ENCODE measurements around the gene MED1. TPM values are rescaled to one million over a fixed set of nuclear protein-coding genes. Genes with fewer than 3 reads are reported as not detected.

Gene MED1
- total and polyA plus RNA-seq, 9 of the 15 experiments (the other 6 are each of a cell fraction or from before 2014, with no cell fraction given), result 14.0 to 59.8 (median 46.7) TPM

DNA sequence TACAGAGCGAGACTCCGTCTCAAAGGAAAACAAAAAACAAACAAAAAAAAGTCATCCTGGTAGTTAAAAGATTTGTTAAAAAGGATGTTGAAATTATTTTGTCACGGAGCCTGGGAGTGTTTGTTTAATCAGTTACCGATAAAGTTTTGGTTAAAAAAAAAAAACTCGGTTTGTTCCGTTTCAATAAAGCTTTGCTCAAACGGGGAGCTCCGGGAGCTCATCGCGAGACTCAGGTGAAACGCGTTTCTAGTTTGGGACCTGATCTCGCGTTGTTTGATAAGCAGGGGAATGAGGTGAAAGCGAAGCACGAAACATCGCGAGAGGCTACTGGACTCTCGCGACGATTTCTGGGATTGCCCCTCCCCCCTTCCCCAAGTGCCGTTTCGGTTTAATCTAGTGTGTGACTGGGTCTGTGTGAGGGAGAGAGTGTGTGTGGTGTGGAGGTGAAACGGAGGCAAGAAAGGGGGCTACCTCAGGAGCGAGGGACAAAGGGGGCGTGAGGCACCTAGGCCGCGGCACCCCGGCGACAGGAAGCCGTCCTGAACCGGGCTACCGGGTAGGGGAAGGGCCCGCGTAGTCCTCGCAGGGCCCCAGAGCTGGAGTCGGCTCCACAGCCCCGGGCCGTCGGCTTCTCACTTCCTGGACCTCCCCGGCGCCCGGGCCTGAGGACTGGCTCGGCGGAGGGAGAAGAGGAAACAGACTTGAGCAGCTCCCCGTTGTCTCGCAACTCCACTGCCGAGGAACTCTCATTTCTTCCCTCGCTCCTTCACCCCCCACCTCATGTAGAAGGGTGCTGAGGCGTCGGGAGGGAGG is 10.3 kb upstream of the MED1 start, which contains the start of gene CDK12 (continued):
- TF ChIP-seq, protein P1, sequence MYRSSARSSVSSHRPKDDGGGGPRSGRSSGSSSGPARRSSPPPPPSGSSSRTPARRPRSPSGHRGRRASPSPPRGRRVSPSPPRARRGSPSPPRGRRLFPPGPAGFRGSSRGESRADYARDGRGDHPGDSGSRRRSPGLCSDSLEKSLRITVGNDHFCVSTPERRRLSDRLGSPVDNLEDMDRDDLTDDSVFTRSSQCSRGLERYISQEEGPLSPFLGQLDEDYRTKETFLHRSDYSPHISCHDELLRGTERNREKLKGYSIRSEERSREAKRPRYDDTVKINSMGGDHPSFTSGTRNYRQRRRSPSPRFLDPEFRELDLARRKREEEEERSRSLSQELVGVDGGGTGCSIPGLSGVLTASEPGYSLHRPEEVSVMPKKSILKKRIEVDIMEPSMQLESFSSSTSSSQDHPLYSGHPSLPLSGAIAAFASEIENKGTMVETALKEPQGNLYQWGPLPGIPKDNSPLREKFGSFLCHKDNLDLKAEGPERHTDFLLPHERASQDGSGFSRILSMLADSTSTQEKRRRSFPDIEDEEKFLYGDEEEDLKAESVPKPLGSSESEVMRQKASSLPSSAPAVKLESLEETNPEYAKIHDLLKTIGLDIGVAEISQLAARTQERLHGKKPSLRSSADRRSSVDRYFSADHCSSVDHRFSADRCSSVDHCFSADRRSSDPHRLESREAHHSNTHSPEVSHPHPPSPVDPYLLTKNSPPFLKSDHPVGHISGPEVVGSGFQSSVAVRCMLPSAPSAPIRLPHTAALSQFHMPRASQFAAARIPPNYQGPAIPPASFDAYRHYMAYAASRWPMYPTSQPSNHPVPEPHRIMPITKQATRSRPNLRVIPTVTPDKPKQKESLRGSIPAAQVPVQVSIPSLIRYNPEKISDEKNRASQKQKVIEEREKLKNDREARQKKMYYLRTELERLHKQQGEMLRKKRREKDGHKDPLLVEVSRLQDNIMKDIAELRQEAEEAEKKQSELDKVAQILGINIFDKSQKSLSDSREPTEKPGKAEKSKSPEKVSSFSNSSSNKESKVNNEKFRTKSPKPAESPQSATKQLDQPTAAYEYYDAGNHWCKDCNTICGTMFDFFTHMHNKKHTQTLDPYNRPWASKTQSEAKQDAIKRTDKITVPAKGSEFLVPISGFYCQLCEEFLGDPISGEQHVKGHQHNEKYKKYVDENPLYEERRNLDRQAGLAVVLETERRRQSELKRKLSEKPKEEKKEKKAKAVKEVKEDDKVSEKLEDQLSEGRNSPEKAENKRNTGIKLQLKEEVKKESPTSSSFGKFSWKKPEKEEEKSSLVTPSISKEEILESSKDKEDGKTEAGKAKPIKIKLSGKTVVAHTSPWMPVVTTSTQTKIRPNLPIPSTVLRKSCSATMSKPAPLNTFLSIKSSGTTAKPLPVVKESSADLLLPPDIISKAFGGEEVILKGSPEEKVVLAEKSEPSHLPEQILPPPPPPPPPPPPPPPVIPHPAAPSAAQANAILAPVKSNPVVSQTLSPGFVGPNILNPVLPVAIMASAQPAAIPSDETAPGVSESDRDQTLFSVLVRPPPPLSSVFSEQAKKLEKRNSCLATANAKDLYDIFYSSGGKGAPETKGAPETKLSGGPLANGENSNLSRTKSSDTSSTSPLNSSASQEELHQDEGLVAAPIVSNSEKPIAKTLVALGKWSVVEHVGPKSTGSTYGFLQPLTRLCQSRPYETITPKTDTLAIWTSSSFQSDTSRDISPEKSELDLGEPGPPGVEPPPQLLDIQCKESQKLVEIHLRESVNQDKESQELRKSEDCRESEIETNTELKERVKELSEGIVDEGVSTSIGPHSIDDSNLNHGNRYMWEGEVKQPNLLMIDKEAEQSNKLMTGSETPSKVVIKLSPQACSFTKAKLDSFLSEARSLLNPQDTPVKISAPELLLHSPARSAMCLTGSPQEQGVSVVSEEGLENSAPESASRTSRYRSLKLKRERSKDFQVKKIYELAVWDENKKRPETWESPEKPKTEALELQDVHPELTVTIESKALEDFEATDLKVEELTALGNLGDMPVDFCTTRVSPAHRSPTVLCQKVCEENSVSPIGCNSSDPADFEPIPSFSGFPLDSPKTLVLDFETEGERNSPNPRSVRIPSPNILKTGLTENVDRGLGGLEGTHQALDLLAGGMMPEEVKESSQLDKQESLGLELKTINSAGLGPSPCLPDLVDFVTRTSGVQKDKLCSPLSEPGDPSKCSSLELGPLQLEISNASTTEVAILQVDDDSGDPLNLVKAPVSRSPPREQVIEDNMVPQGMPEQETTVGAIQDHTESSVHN (IDR thresholded peaks at IDR 0.05; ENCODE audit: borderline replicate concordance in 1 of 2, low read depth in 1 of 2), result peak in 1 of 2 experiments; percentile 99; a peak in 1 of 4 replicates
- TF ChIP-seq KDM2B (CRISPR knock-in tag; IDR thresholded peaks at IDR 0.05) (no peak), TSC22D4 (tag; IDR thresholded peaks at IDR 0.05) (no peak), ZNF507 (tag; conservative IDR thresholded peaks at IDR 0.05) (no peak), SIX5 (IDR thresholded peaks at IDR 0.05; ENCODE audit: borderline replicate concordance in 1 of 2, insufficient read depth in 1 of 2, low read depth in 1 of 2, low read length in 2 of 2) (peak in 1 of 2 experiments; percentile 8; a peak in 1 of 4 replicates), TCFL5 (CRISPR knock-in tag; conservative IDR thresholded peaks at IDR 0.05) (no peak), NCOA2 (IDR thresholded peaks at IDR 0.05; ENCODE audit: partially characterized antibody in 2 of 2) (no peak)
- TF ChIP-seq, protein P2, sequence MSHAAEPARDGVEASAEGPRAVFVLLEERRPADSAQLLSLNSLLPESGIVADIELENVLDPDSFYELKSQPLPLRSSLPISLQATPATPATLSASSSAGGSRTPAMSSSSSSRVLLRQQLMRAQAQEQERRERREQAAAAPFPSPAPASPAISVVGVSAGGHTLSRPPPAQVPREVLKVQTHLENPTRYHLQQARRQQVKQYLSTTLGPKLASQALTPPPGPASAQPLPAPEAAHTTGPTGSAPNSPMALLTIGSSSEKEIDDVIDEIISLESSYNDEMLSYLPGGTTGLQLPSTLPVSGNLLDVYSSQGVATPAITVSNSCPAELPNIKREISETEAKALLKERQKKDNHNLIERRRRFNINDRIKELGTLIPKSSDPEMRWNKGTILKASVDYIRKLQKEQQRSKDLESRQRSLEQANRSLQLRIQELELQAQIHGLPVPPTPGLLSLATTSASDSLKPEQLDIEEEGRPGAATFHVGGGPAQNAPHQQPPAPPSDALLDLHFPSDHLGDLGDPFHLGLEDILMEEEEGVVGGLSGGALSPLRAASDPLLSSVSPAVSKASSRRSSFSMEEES (CRISPR knock-in tag; IDR thresholded peaks at IDR 0.05), result no peak
- TF ChIP-seq, protein P3, sequence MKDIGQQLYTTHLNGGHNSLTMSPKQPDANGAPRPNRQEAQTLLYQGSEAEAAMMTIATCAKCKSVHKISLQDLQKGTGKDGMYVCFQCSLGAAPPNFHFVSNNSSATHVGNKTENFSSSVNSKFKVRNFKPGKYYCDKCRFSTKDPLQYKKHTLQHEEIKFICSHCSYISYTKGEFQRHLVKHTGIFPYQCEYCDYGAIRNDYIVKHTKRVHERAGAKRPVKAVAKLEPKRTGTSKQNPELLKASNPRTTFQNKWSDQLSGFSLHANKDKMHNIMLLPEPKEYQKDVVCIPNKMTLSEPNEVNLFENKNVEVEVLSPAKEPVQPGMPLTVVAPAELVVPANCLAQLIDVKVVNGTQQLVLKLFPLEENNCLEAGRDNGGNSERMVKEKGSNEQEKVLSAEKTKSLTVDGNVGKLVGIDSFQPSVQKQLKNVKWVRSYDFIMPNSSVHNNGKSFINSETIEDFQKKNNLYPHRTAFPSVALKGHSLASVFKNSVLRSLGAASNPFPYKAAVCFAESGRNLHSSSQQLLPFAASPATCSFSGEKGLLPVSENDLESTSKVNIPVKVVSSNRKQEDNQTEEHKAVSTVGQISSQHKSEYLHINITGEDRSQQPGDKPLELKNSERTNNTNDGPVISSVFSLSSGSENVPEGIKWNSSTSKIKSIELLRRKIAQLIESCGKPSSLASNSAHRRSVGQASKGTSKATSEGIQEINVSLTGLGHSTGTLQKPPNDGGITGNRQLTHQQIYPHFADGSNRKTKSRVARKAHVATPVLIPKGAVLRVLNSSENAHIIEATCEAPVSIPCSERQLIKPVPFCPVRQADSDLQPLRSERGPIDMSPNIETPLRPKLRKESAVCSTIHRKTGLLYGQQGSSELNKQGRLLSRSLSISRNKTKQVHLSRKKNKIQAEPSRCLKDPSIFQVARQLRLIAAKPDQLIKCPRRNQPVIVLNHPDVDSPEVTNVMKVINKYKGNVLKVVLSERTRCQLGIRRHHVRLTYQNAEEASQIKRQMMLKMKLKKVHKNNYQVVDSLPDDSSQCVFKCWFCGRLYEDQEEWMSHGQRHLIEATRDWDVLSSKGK (CRISPR knock-in tag; IDR thresholded peaks at IDR 0.05), result no peak
- TF ChIP-seq, protein P4, sequence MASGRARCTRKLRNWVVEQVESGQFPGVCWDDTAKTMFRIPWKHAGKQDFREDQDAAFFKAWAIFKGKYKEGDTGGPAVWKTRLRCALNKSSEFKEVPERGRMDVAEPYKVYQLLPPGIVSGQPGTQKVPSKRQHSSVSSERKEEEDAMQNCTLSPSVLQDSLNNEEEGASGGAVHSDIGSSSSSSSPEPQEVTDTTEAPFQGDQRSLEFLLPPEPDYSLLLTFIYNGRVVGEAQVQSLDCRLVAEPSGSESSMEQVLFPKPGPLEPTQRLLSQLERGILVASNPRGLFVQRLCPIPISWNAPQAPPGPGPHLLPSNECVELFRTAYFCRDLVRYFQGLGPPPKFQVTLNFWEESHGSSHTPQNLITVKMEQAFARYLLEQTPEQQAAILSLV (tag; IDR thresholded peaks at IDR 0.05), result no peak

Data from K562 (cell line).